ENCODE measurements around the gene LCA5L.

DNA sequence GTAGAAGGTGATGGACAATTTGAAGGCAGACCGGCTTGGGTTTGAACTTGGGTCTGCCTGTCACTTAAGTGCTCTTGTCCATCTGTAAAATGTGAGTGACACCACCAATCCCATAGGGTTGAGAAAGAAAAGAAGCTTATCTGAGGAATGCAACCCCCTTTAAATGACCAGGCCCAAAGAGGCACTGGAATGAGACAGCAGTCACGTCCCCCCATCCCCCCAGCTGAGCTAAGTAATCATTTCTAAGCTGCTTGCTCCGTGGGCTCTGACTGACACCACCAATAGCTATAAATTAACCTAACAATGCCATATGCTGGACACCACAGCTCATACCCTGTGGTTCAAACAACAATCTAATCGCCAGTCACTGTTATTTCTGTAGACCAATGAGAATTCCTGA lies 15.1 kb downstream of the LCA5L start:
- TF ChIP-seq, protein P1, sequence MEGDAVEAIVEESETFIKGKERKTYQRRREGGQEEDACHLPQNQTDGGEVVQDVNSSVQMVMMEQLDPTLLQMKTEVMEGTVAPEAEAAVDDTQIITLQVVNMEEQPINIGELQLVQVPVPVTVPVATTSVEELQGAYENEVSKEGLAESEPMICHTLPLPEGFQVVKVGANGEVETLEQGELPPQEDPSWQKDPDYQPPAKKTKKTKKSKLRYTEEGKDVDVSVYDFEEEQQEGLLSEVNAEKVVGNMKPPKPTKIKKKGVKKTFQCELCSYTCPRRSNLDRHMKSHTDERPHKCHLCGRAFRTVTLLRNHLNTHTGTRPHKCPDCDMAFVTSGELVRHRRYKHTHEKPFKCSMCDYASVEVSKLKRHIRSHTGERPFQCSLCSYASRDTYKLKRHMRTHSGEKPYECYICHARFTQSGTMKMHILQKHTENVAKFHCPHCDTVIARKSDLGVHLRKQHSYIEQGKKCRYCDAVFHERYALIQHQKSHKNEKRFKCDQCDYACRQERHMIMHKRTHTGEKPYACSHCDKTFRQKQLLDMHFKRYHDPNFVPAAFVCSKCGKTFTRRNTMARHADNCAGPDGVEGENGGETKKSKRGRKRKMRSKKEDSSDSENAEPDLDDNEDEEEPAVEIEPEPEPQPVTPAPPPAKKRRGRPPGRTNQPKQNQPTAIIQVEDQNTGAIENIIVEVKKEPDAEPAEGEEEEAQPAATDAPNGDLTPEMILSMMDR (IDR thresholded peaks at IDR 0.05), result no peak
- no peak for TF ChIP-seq POLR2A (IDR thresholded peaks at IDR 0.05)
- TF ChIP-seq POLR2AphosphoS5 (IDR thresholded peaks at IDR 0.05), result no peak

Data from prostate gland (tissue), 2 donors.